ENCODE data around the gene RFK.

- TF ChIP-seq CTCF (IDR thresholded peaks at IDR 0.05) (no peak), POLR2A (IDR thresholded peaks at IDR 0.05) (no peak)
Observed at GRCh38 chr9:76353280-76353679, 40.9 kb downstream of the RFK start.

Data from gastroesophageal sphincter (tissue), 3 donors.